Transverse colon (tissue), 4 donors: ENCODE data around the gene NLGN1. TPM values are rescaled to one million over a fixed set of nuclear protein-coding genes. Genes with fewer than 3 reads are reported as not detected.

ENCODE experiments used
- DNase-seq: peaks from one replicate; pipeline ENCODE4 v3.0.0-alpha.2; 2019
- H3K27ac ChIP-seq, 4 donors: fragments of 200-600 bp; sonication (generic); 2 replicates each; pipeline ENCODE4 v1.5.1; 2016 to 2018; ENCODE audit warnings: inconsistent platforms in 4 of 4
- H3K27me3 ChIP-seq: fragments of 200-600 bp; sonication (generic); 2 replicates; pipeline ENCODE4 v1.5.1; 2017; ENCODE audit warnings: inconsistent platforms
- H3K36me3 ChIP-seq, 4 donors: fragments of 200-600 bp; sonication (generic); 2 replicates each; pipeline ENCODE4 v1.5.1; 2017 to 2019; ENCODE audit warnings: inconsistent platforms in 4 of 4
- H3K4me1 ChIP-seq, 4 donors: fragments of 200-600 bp; sonication (generic); 2 replicates each; pipeline ENCODE4 v1.5.1; 2017 to 2020; ENCODE audit warnings: inconsistent platforms in 4 of 4
- H3K4me3 ChIP-seq, 4 donors: fragments of 200-600 bp; sonication (generic); 1 replicate in 1 of 4; 2 replicates in 3 of 4; pipeline versions ENCODE4 v1.5.1 to v1.6.1; 2017 to 2019; ENCODE audit warnings: inconsistent platforms in 4 of 4
- H3K9me3 ChIP-seq, 2 donors: fragments of 200-600 bp; sonication (generic); 2 replicates each; pipeline ENCODE4 v1.5.1; 2017 to 2019; ENCODE audit warnings: inconsistent platforms in 2 of 2
- CTCF ChIP-seq, 5 experiments: fragments of 200-600 bp in 3 of 5; fragments of 450-650 bp in 2 of 5; sonication (generic) in 3 of 5; IDR thresholded peaks; 1 replicate in 2 of 5; 2 replicates in 3 of 5; pipeline ENCODE4 v1.5.1; 2016 to 2017; ENCODE audit warnings: antibody characterized with exemption in 5 of 5, inconsistent platforms in 3 of 5, mild to moderate bottlenecking in 2 of 5, moderate library complexity in 1 of 5
- EP300 ChIP-seq: sonication (generic); formaldehyde crosslinking; IDR thresholded peaks from one replicate; pipeline ENCODE4 v1.6.1; 2017; ENCODE audit warnings: antibody characterized with exemption, low read depth
- POLR2A ChIP-seq: fragments of 450-650 bp; IDR thresholded peaks from one replicate; pipeline ENCODE4 v1.6.1; 2016; ENCODE audit warnings: antibody characterized with exemption, mild to moderate bottlenecking, moderate library complexity
- POLR2AphosphoS5 ChIP-seq, 3 donors: sonication (generic); formaldehyde crosslinking; IDR thresholded peaks; one replicate each; pipeline ENCODE4 v1.6.1; 2016; ENCODE audit warnings: antibody characterized with exemption in 3 of 3
- WGBS, 2 donors: methylation state at CpG; one replicate each; pipeline ENCODE4 v1.1.5; 2018; ENCODE audit warnings: low coverage in 1 of 2; 5-methylcytosine and 5-hydroxymethylcytosine counted together
- in situ Hi-C, 4 donors: fragments of 200-750 bp; cut with MboI; loops; one replicate each; pipeline versions ENCODE4 v1.15.0 to v1.15.1; 2017; ENCODE audit warnings: low sequenced_read_pairs in 3 of 4, low pct_ligation_motif_present in 1 of 4, low pct_unique_long_range_greater_than_20kb in 1 of 4
- intact Hi-C: fragments of 100-400 bp; cut with DNase I; formaldehyde crosslinking; loops from one replicate; pipeline ENCODE4 v1.15.1; 2023; ENCODE audit warnings: low total_unique reads
- total RNA-seq, 4 donors: library from RNA; depleted of rRNA; stranded (reverse); fragments of >200 nt; gene quantifications; one replicate each; pipeline ENCODE4 v1.1.0, GENCODE V29; 2016

The NLGN1 gene
- total RNA-seq, 4 donors from 2014 or later: 0.40 to 5.2 (median 1.9) TPM; not detected in 1

- intact Hi-C loops (no loop called here), in situ Hi-C loops (no loop called here)
- DNase-seq: no peak
- peaks cover 0 to 3% (median 0%) of the 10 kb centered on the region in 4 donors for H3K4me1 ChIP-seq
- no peak overlapping the region for H3K27ac ChIP-seq
- no peaks in the 10 kb centered on the region for H3K9me3 ChIP-seq
- H3K4me3 ChIP-seq: no peak overlapping the region
- TF ChIP-seq EP300: no peak
- TF ChIP-seq POLR2AphosphoS5 (IDR thresholded peaks at IDR 0.05): no peak
- no peak for TF ChIP-seq CTCF (IDR thresholded peaks at IDR 0.05)
- TF ChIP-seq POLR2A: no peak
- H3K27me3 ChIP-seq: no peaks in the 10 kb centered on the region
- 69% methylated on average over 1 of the region's 1 CpG; no CpG with 5 or more reads in 1 of the 2 donors for WGBS, 2 donors
- H3K36me3 ChIP-seq: no peaks in the 10 kb centered on the region
Measured at GRCh38 chr3:174199696-174200095, 802.2 kb downstream of the NLGN1 start.

- TF ChIP-seq EP300 (no peak), CTCF (IDR thresholded peaks at IDR 0.05) (no peak), POLR2AphosphoS5 (IDR thresholded peaks at IDR 0.05) (no peak), POLR2A (no peak)
- WGBS, 2 donors: 71 to 75% methylated on average over 2 of the region's 2 CpGs
- H3K4me1 ChIP-seq: peaks cover 0 to 3% (median 0%) of the 10 kb centered on the region in 4 donors
- intact Hi-C loops: no loop called here
- no peaks in the 10 kb centered on the region for H3K9me3 ChIP-seq
- H3K27ac ChIP-seq: no peak overlapping the region
- no peaks in the 10 kb centered on the region for H3K27me3 ChIP-seq
- H3K4me3 ChIP-seq: no peak overlapping the region
- no peaks in the 10 kb centered on the region for H3K36me3 ChIP-seq
- no peak for DNase-seq
- in situ Hi-C loops: no loop called here
Measured at GRCh38 chr3:174202116-174202515, 804.6 kb downstream of the NLGN1 start.

- no peak for DNase-seq
- no peak overlapping the region for H3K27ac ChIP-seq
- no peaks in the 10 kb centered on the region for H3K27me3 ChIP-seq
- no peak for TF ChIP-seq POLR2A
- TF ChIP-seq POLR2AphosphoS5 (IDR thresholded peaks at IDR 0.05): no peak
- no peak for TF ChIP-seq CTCF (IDR thresholded peaks at IDR 0.05)
- TF ChIP-seq EP300: no peak
- H3K4me3 ChIP-seq: no peak overlapping the region
- in situ Hi-C loops (no loop called here), intact Hi-C loops (no loop called here)
- 67 to 89% methylated on average over 1 of the region's 1 CpG for WGBS, 2 donors
- no peaks in the 10 kb centered on the region for H3K36me3 ChIP-seq
- H3K4me1 ChIP-seq: peaks cover 0 to 3% (median 0%) of the 10 kb centered on the region in 4 donors
- no peaks in the 10 kb centered on the region for H3K9me3 ChIP-seq
Measured at GRCh38 chr3:174202561-174202960, 805.0 kb downstream of the NLGN1 start.

GRCh38 chr3:174204765-174205164, 807.2 kb downstream of the NLGN1 start:
- intact Hi-C loops (no loop called here), in situ Hi-C loops (no loop called here)
- H3K36me3 ChIP-seq: no peaks in the 10 kb centered on the region
- no peak overlapping the region for H3K4me3 ChIP-seq
- WGBS, 2 donors: 50 to 53% methylated on average over 1 of the region's 1 CpG
- no peaks in the 10 kb centered on the region for H3K4me1 ChIP-seq
- no peak overlapping the region for H3K27ac ChIP-seq
- no peak for DNase-seq
- TF ChIP-seq POLR2AphosphoS5 (IDR thresholded peaks at IDR 0.05) (no peak), CTCF (IDR thresholded peaks at IDR 0.05) (no peak), EP300 (no peak), POLR2A (no peak)
- H3K9me3 ChIP-seq: no peaks in the 10 kb centered on the region
- H3K27me3 ChIP-seq: no peaks in the 10 kb centered on the region
